OCI-LY7 (cell line): Measurements from ENCODE around the gene AIFM3. TPM values are rescaled to one million over a fixed set of nuclear protein-coding genes. Genes with fewer than 3 reads are reported as not detected.

Experiments used
- BruUV-seq: library from RNA; stranded (reverse); fragments of 400-500 nt; replicated peaks from 2 replicates; lab custom pipeline; 2021; lab: Mats Ljungman, UMichigan
- CTCF ChIA-PET: fragments of 300-600 bp; sonication (Branson Sonifier 250); formaldehyde crosslinking; loops from one replicate; lab custom pipeline; 2022; ENCODE audit warnings: antibody characterized with exemption; ENCODE audit not compliant: unreplicated experiment; lab: Charles Lee
- POLR2A ChIA-PET: fragments of 300-600 bp; sonication (Branson Sonifier 250); formaldehyde crosslinking; loops from one replicate; lab custom pipeline; 2022; ENCODE audit warnings: antibody characterized with exemption; lab: Charles Lee
- DNase-seq: peaks from one replicate; pipeline ENCODE4 v3.0.0-alpha.2; 2015; ENCODE audit warnings: low spot score
- H2AFZ ChIP-seq: fragments of 200-600 bp; sonication (generic), shearing (Covaris generic); 2 replicates; pipeline ENCODE4 v1.6.1; 2014; ENCODE audit warnings: mild to moderate bottlenecking, antibody characterized with exemption, low read length, moderate library complexity
- H3K27ac ChIP-seq: fragments of 200-600 bp; sonication (generic); 2 replicates; pipeline ENCODE4 v1.5.1; 2014; ENCODE audit warnings: mixed run types, low read depth, mild to moderate bottlenecking, moderate library complexity, low read length, inconsistent platforms; ENCODE audit not compliant: poor library complexity, severe bottlenecking
- H3K36me3 ChIP-seq: fragments of 200-600 bp; sonication (generic); 2 replicates; pipeline ENCODE4 v1.6.1; 2014; ENCODE audit warnings: mild to moderate bottlenecking, antibody characterized with exemption, low read length, moderate library complexity, mixed read lengths; ENCODE audit not compliant: insufficient read depth
- H3K4me1 ChIP-seq: fragments of 200-600 bp; sonication (generic); 2 replicates; pipeline ENCODE4 v1.5.1; 2014; ENCODE audit warnings: mild to moderate bottlenecking, low read length; ENCODE audit not compliant: insufficient read depth, poor library complexity, severe bottlenecking
- H3K4me2 ChIP-seq: fragments of 200-600 bp; sonication (generic); 2 replicates; pipeline ENCODE4 v1.6.1; 2014; ENCODE audit warnings: mild to moderate bottlenecking, low read length
- H3K4me3 ChIP-seq: fragments of 200-600 bp; sonication (generic); 2 replicates; pipeline ENCODE4 v1.5.1; 2014; ENCODE audit warnings: mild to moderate bottlenecking, low read depth, low read length; ENCODE audit not compliant: poor library complexity, severe bottlenecking
- H3K79me2 ChIP-seq: fragments of 200-600 bp; sonication (generic); 2 replicates; pipeline ENCODE4 v1.6.1; 2016; ENCODE audit warnings: low read depth, mild to moderate bottlenecking, low read length, moderate library complexity, mixed read lengths; ENCODE audit not compliant: insufficient read depth
- H3K9me2 ChIP-seq: fragments of 200-600 bp; sonication (generic); 2 replicates; pipeline ENCODE4 v1.6.1; 2016; ENCODE audit warnings: mild to moderate bottlenecking, low read length, mixed read lengths; ENCODE audit not compliant: insufficient read depth
- H3K9me3 ChIP-seq: fragments of 200-600 bp; sonication (generic); 2 replicates; pipeline ENCODE4 v1.6.1; 2014; ENCODE audit warnings: mild to moderate bottlenecking, mixed run types, low read length, mixed read lengths
- H4K20me1 ChIP-seq: fragments of 200-600 bp; sonication (generic); 2 replicates; pipeline ENCODE4 v1.6.1; 2014; ENCODE audit warnings: mild to moderate bottlenecking, antibody characterized with exemption, low read length, moderate library complexity, mixed read lengths; ENCODE audit not compliant: insufficient read depth
- EZH2phosphoT487 ChIP-seq: fragments of 200-600 bp; sonication (generic); IDR thresholded peaks from 2 replicates; pipeline ENCODE4 v1.6.1; 2018; ENCODE audit warnings: low read depth, borderline replicate concordance, mild to moderate bottlenecking, mixed run types, antibody characterized with exemption, low read length, moderate library complexity, mixed read lengths
- intact Hi-C: fragments of 100-400 bp; cut with micrococcal nuclease; formaldehyde crosslinking; loops from one replicate; pipeline ENCODE4 v1.10.0; 2022; ENCODE audit not compliant: unreplicated experiment
- total RNA-seq, 2 experiments: library from RNA; depleted of rRNA in 1 of 2; stranded (reverse); fragments of >200 nt in 1 of 2; shearing (Covaris generic) in 1 of 2; gene quantifications; 2 replicates each; pipeline ENCODE4 v1.2.3, GENCODE V29; 2014 to 2022
- TF ChIP-seq, protein P1 (sequence below): fragments of 200-600 bp; sonication (generic); conservative IDR thresholded peaks from 2 replicates; pipeline ENCODE4 v1.5.1; 2014; ENCODE audit warnings: mild to moderate bottlenecking, antibody characterized with exemption, low read length, moderate library complexity, mixed read lengths

The AIFM3 gene
- total RNA-seq, 2 experiments from 2014 or later = 0.47 TPM; not detected in 1

DNA sequence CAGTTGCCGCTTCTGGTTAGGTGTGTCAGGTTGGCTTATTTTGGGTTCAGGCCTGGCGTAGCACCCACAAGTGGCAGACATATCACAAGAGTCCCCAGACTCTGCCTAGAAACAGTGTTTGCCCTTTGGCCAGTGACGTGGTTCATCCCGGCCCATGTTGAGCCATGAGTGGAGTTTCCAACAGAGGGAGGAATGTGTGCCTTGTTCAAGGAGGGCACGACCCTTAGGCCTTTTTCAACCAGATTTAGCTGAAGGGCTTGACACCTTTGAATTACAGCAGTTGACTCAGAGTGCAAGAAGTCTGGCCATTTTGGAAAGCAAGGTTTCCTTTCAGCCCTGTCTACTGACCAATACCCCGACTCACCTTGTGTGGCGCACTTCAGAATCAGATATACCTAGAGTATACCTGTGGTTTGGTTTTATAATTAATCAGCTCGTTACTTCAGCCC lies 15.1 kb upstream of the AIFM3 start:
- Histone ChIP-seq H3K9me3 (no peaks in the 10 kb centered on the region), H3K4me3 (no peak overlapping the region), H3K4me2 (no peak overlapping the region), H3K9me2 (no peaks in the 10 kb centered on the region), H3K27ac (no peak overlapping the region), H3K79me2 (peaks cover 33% of the 10 kb centered on the region), H3K36me3 (peaks cover 72% of the 10 kb centered on the region), H3K4me1 (no peaks in the 10 kb centered on the region), H4K20me1 (peaks cover 8% of the 10 kb centered on the region; the same call in 1 of the 2 replicates), H2AFZ (no peak overlapping the region)
- BruUV-seq = no TSS peak
- ChIA-PET CTCF (no interaction called here), POLR2A (no interaction called here)
- DNase-seq = no peak
- TF ChIP-seq EZH2phosphoT487 = no peak
- TF ChIP-seq, protein P1, sequence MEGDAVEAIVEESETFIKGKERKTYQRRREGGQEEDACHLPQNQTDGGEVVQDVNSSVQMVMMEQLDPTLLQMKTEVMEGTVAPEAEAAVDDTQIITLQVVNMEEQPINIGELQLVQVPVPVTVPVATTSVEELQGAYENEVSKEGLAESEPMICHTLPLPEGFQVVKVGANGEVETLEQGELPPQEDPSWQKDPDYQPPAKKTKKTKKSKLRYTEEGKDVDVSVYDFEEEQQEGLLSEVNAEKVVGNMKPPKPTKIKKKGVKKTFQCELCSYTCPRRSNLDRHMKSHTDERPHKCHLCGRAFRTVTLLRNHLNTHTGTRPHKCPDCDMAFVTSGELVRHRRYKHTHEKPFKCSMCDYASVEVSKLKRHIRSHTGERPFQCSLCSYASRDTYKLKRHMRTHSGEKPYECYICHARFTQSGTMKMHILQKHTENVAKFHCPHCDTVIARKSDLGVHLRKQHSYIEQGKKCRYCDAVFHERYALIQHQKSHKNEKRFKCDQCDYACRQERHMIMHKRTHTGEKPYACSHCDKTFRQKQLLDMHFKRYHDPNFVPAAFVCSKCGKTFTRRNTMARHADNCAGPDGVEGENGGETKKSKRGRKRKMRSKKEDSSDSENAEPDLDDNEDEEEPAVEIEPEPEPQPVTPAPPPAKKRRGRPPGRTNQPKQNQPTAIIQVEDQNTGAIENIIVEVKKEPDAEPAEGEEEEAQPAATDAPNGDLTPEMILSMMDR = no peak
- intact Hi-C loops = no loop called here

DNA sequence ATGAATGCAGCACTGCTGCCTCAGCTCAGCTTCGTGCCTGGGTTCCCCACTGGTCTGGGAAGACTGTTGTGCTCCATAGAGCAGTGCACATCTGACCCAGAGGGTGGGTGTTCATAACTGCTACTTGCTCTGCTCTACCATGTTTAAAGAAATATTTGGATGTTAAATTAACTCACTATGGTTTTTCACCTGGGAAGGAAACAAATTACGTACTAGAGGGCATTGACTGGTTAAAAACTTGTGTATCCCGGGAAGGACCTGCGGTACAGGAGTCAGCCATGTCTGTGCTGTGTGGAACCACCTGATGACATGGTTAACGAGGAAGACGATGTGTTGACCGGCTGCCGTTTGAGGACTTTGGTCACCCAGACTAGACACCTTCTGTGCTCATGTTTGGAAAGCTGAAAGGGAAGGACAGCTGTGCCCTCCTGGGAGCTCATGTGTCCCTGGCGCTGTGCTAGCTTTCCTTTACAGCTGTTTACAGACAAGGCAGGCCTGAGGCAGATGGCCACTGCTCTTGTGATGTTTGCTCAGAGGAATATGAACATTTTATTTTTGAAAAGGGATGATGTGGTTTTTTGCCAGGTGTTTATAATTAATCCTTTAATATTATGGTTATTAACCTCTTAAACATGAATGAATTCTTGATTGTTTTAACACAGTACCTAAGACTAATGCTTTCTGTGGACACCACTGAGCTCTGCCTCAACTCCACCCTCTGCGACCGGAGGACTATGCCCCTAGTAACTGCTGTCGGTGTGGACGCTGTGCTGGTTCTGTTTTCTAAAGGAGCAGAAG lies 14.3 kb upstream of the AIFM3 start:
- H3K4me1 ChIP-seq = no peaks in the 10 kb centered on the region
- TF ChIP-seq EZH2phosphoT487 = no peak
- TF ChIP-seq, protein P1 = no peak
- no peak overlapping the region for H2AFZ ChIP-seq
- H3K4me3 ChIP-seq = no peak overlapping the region
- DNase-seq = no peak
- POLR2A ChIA-PET = no interaction called here
- no TSS peak for BruUV-seq
- H3K36me3 ChIP-seq = peaks cover 68% of the 10 kb centered on the region
- H4K20me1 ChIP-seq = peaks cover 8% of the 10 kb centered on the region; the same call in 1 of the 2 replicates
- H3K9me3 ChIP-seq = no peaks in the 10 kb centered on the region
- H3K9me2 ChIP-seq = no peaks in the 10 kb centered on the region
- H3K4me2 ChIP-seq = no peak overlapping the region
- CTCF ChIA-PET = no interaction called here
- intact Hi-C loops = no loop called here
- no peak overlapping the region for H3K27ac ChIP-seq
- H3K79me2 ChIP-seq = peaks cover 25% of the 10 kb centered on the region

DNA sequence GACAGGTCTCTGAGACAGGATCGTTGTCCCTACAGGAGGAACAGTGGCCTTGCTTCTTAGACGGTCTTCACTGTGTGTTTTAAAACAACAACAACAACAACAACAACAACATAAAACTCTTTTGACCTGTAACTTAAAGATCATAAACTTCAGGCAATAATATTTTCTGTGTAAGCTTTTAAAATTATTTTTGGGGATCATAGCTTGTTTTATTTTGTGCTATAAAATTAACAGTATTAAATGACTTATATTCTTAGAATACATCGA lies 13.8 kb upstream of the AIFM3 start:
- TF ChIP-seq EZH2phosphoT487 = no peak
- TF ChIP-seq, protein P1 = no peak
- POLR2A ChIA-PET = no interaction called here
- intact Hi-C loops = no loop called here
- Histone ChIP-seq H3K36me3 (peaks cover 62% of the 10 kb centered on the region), H3K79me2 (peaks cover 20% of the 10 kb centered on the region), H2AFZ (no peak overlapping the region), H3K9me2 (no peaks in the 10 kb centered on the region), H3K27ac (no peak overlapping the region), H3K4me1 (no peaks in the 10 kb centered on the region), H3K4me2 (no peak overlapping the region), H4K20me1 (peaks cover 4% of the 10 kb centered on the region; the same call in 1 of the 2 replicates), H3K4me3 (no peak overlapping the region), H3K9me3 (no peaks in the 10 kb centered on the region)
- CTCF ChIA-PET = no interaction called here
- DNase-seq = no peak
- BruUV-seq = no TSS peak
